HCT116 (cell line): ENCODE measurements around the gene TPRG1L.

Experiments used
- POLR2AphosphoS5 ChIP-seq: IDR thresholded peaks from 2 replicates; pipeline ENCODE4 v1.6.1; 2011; ENCODE audit warnings: mild to moderate bottlenecking, low read depth, low read length, moderate library complexity
- YY1 ChIP-seq: IDR thresholded peaks from 2 replicates; pipeline ENCODE4 v1.6.1; 2011; ENCODE audit warnings: low read length, low read depth, moderate library complexity, mild to moderate bottlenecking; ENCODE audit not compliant: insufficient replicate concordance; ENCODE audit errors: extremely low read depth
- TF ChIP-seq, protein P1 (sequence below), 3 experiments: fragments of 200-600 bp in 1 of 3; sonication (generic) in 1 of 3; IDR thresholded peaks in 2 of 3; conservative IDR thresholded peaks in 1 of 3; 2 replicates each; pipeline ENCODE4 v1.5.1; 2012 to 2017; ENCODE audit warnings: low read depth in 2 of 3, low read length in 2 of 3, antibody characterized with exemption in 1 of 3, borderline replicate concordance in 1 of 3, control low read depth in 1 of 3, mild to moderate bottlenecking in 1 of 3, mixed read lengths in 1 of 3, mixed run types in 1 of 3, moderate library complexity in 1 of 3; ENCODE audit not compliant: insufficient read depth in 1 of 3

DNA sequence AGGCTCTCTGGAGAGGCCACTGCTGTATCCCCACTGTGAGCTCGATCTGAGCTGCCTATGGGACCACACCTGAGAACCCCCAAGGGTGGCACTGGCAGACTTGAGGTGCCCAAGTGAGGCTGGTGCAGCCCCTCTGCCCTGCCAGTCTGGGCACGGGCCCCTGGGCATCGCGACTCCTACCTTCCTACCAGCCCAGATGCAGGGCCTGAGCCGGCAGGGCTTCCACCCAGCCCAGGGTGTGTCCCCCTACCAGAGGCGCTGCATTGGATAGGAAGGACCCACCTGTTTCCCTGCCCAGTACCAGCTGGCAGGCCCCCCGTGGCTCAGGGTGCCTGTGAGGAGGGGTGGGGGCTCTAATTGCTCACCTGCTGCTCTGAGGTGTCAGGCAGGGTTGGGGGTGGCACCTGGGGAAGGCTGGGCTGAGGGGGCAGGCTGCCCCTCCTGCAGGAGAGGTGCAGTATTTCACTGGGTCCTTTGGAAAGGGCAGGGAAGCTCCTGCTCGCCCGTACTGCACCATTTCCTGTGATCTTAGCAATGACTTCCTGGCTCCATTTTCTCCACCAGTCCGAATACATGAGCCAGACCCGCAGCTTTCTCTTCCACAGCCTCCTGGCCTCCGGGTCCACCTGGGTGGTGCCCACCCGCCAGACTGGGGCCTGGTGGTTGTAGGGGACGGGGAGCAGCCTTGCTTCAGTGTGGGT lies 39.3 kb downstream of the TPRG1L start:
- TF ChIP-seq POLR2AphosphoS5 (no peak), YY1 (no peak)
- TF ChIP-seq, protein P1, sequence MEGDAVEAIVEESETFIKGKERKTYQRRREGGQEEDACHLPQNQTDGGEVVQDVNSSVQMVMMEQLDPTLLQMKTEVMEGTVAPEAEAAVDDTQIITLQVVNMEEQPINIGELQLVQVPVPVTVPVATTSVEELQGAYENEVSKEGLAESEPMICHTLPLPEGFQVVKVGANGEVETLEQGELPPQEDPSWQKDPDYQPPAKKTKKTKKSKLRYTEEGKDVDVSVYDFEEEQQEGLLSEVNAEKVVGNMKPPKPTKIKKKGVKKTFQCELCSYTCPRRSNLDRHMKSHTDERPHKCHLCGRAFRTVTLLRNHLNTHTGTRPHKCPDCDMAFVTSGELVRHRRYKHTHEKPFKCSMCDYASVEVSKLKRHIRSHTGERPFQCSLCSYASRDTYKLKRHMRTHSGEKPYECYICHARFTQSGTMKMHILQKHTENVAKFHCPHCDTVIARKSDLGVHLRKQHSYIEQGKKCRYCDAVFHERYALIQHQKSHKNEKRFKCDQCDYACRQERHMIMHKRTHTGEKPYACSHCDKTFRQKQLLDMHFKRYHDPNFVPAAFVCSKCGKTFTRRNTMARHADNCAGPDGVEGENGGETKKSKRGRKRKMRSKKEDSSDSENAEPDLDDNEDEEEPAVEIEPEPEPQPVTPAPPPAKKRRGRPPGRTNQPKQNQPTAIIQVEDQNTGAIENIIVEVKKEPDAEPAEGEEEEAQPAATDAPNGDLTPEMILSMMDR (IDR thresholded peaks at IDR 0.05 in 2 of 3, conservative IDR thresholded peaks at IDR 0.05 in 1 of 3; ENCODE audit: borderline replicate concordance in 1 of 3, insufficient read depth in 1 of 3, low read depth in 2 of 3, low read length in 2 of 3): no peak
